OCI-LY3 (cell line): ENCODE data around the gene DNAJC4.

Experiments
- H2AFZ ChIP-seq: fragments of 200-600, 300-600 bp; shearing (Covaris generic); 2 replicates; pipeline ENCODE4 v1.6.0; 2014; ENCODE audit warnings: antibody characterized with exemption, low read depth, low read length
- H3K27ac ChIP-seq: fragments of 200-600, 300-600 bp; sonication (generic); 2 replicates; pipeline ENCODE4 v1.5.1; 2014; ENCODE audit warnings: mild to moderate bottlenecking, low read length, moderate library complexity, mixed read lengths
- H3K27me3 ChIP-seq: fragments of 200-600, 300-600 bp; sonication (generic); 2 replicates; pipeline ENCODE4 v1.6.1; 2014; ENCODE audit warnings: low read depth, low read length, mixed read lengths
- H3K36me3 ChIP-seq: fragments of 200-600, 300-600 bp; sonication (generic); replicated peaks from 2 replicates; pipeline ENCODE3; 2014; ENCODE audit warnings: low read depth, low read length, mixed read lengths
- H3K4me1 ChIP-seq: fragments of 300-600, 200-600 bp; sonication (generic); 2 replicates; pipeline ENCODE4 v1.6.1; 2014; ENCODE audit warnings: low read length, mixed read lengths
- H3K4me2 ChIP-seq: fragments of 200-600, 300-600 bp; sonication (generic); 2 replicates; pipeline ENCODE4 v1.6.1; 2014; ENCODE audit warnings: low read length, mixed read lengths
- H3K4me3 ChIP-seq: fragments of 300-600, 200-600 bp; sonication (generic); 2 replicates; pipeline ENCODE4 v1.5.1; 2014; ENCODE audit warnings: antibody characterized with exemption, mild to moderate bottlenecking, low read length, moderate library complexity
- H3K79me2 ChIP-seq: fragments of 300-600, 200-600 bp; shearing (Covaris generic); 2 replicates; pipeline ENCODE4 v1.6.1; 2014; ENCODE audit warnings: mild to moderate bottlenecking, low read length, mixed read lengths
- H3K9ac ChIP-seq: fragments of 300-600, 200-600 bp; shearing (Covaris generic); 2 replicates; pipeline ENCODE4 v1.6.0; 2014; ENCODE audit warnings: mild to moderate bottlenecking, low read length, moderate library complexity
- H3K9me3 ChIP-seq: fragments of 200-600, 300-600 bp; shearing (Covaris generic); 2 replicates; pipeline ENCODE4 v1.6.1; 2014; ENCODE audit warnings: low read length, mixed read lengths; ENCODE audit not compliant: insufficient read depth
- H4K20me1 ChIP-seq: fragments of 200-600, 300-600 bp; sonication (generic); 2 replicates; pipeline ENCODE4 v1.6.1; 2016; ENCODE audit warnings: low read length, mixed read lengths; ENCODE audit not compliant: insufficient read depth
- EZH2phosphoT487 ChIP-seq: fragments of 200-600 bp; shearing (Covaris generic); IDR thresholded peaks from 2 replicates; pipeline ENCODE4 v1.6.1; 2018; ENCODE audit warnings: antibody characterized with exemption, mixed run types, low read depth
- TF ChIP-seq, protein P1 (sequence below): fragments of 200-600, 300-600 bp; sonication (generic); IDR thresholded peaks from 2 replicates; pipeline ENCODE4 v1.5.1; 2014; ENCODE audit warnings: antibody characterized with exemption, low read length, low read depth

DNAJC4 gene

GRCh38 chr11:64248578-64248977, 18.2 kb downstream of the DNAJC4 start:
- H3K9me3 ChIP-seq: no peaks in the 10 kb centered on the region
- peaks cover 7% of the 10 kb centered on the region for H3K36me3 ChIP-seq
- TF ChIP-seq EZH2phosphoT487: no peak
- TF ChIP-seq, protein P1, sequence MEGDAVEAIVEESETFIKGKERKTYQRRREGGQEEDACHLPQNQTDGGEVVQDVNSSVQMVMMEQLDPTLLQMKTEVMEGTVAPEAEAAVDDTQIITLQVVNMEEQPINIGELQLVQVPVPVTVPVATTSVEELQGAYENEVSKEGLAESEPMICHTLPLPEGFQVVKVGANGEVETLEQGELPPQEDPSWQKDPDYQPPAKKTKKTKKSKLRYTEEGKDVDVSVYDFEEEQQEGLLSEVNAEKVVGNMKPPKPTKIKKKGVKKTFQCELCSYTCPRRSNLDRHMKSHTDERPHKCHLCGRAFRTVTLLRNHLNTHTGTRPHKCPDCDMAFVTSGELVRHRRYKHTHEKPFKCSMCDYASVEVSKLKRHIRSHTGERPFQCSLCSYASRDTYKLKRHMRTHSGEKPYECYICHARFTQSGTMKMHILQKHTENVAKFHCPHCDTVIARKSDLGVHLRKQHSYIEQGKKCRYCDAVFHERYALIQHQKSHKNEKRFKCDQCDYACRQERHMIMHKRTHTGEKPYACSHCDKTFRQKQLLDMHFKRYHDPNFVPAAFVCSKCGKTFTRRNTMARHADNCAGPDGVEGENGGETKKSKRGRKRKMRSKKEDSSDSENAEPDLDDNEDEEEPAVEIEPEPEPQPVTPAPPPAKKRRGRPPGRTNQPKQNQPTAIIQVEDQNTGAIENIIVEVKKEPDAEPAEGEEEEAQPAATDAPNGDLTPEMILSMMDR: no peak
- H2AFZ ChIP-seq: no peak overlapping the region
- no peak overlapping the region for H3K27ac ChIP-seq
- peaks cover 38% of the 10 kb centered on the region for H3K4me1 ChIP-seq
- peaks cover 55% of the 10 kb centered on the region for H3K79me2 ChIP-seq
- H3K4me2 ChIP-seq: no peak overlapping the region
- no peak overlapping the region for H3K9ac ChIP-seq
- H4K20me1 ChIP-seq: peaks cover 8% of the 10 kb centered on the region; the same call in 1 of the 2 replicates
- no peak overlapping the region for H3K4me3 ChIP-seq
- H3K27me3 ChIP-seq: no peaks in the 10 kb centered on the region

- H3K4me1 ChIP-seq: peaks cover 40% of the 10 kb centered on the region
- H2AFZ ChIP-seq: no peak overlapping the region
- H3K4me3 ChIP-seq: no peak overlapping the region
- H3K9ac ChIP-seq: no peak overlapping the region
- no peaks in the 10 kb centered on the region for H3K9me3 ChIP-seq
- TF ChIP-seq, protein P1: no peak
- no peak for TF ChIP-seq EZH2phosphoT487
- H3K27ac ChIP-seq: no peak overlapping the region
- H4K20me1 ChIP-seq: peaks cover 11% of the 10 kb centered on the region; the same call in 1 of the 2 replicates
- H3K27me3 ChIP-seq: no peaks in the 10 kb centered on the region
- H3K36me3 ChIP-seq: peaks cover 2% of the 10 kb centered on the region
- peaks cover 52% of the 10 kb centered on the region for H3K79me2 ChIP-seq
- no peak overlapping the region for H3K4me2 ChIP-seq
These were observed 18.7 kb downstream of the DNAJC4 start for GRCh38 chr11:64249038-64249437.

DNA sequence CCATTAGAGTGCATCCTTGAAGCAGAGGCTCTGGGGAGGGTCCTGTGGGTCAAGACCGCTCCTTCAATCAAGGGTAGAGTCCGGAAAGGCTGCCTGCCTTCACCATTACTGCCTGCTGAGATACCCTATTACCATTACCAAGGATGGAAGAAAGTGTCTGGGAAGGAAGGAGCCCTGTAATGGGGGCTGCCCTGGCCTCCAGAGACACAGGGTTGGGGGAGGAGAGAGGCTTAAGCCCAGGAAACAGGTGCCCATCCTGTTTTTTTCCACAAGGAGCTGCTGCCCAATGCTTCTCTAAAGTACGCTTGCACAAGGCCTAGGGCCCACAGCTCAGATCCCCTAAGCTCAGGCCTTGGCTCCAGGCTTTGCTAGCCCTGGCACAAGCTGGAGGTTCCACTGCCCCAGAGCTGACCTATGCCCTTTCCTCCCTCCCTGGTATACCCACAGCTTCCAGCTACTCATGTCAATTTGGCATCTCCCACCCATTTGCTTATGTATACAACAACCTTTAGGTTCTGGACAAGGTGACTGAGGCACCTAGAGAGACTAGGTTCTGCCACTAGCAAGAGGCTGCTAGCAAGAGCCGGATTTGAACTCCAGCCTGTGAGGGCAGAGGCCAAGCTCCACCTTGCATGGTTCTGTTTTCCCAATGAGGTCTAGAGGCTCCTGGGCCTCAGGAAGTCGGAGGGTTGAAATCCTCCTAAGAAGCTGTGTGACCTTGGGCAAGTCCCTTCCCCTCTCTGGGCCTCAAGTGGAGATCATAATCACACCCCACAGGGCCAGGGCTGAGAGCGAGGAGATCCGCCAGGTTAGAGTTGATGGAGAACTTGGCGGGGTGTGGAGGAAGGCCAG, 19.4 kb downstream of the DNAJC4 start:
- Histone ChIP-seq H3K27me3 (no peaks in the 10 kb centered on the region), H3K9ac (no peak overlapping the region), H3K79me2 (peaks cover 45% of the 10 kb centered on the region), H3K27ac (no peak overlapping the region), H2AFZ (no peak overlapping the region), H3K9me3 (no peaks in the 10 kb centered on the region), H4K20me1 (peaks cover 11% of the 10 kb centered on the region; the same call in 1 of the 2 replicates), H3K4me3 (no peak overlapping the region), H3K36me3 (no peaks in the 10 kb centered on the region), H3K4me1 (peaks cover 39% of the 10 kb centered on the region), H3K4me2 (peak overlapping the region; percentile 92; the same call in 1 of the 2 replicates)
- TF ChIP-seq, protein P1: no peak
- no peak for TF ChIP-seq EZH2phosphoT487

DNA sequence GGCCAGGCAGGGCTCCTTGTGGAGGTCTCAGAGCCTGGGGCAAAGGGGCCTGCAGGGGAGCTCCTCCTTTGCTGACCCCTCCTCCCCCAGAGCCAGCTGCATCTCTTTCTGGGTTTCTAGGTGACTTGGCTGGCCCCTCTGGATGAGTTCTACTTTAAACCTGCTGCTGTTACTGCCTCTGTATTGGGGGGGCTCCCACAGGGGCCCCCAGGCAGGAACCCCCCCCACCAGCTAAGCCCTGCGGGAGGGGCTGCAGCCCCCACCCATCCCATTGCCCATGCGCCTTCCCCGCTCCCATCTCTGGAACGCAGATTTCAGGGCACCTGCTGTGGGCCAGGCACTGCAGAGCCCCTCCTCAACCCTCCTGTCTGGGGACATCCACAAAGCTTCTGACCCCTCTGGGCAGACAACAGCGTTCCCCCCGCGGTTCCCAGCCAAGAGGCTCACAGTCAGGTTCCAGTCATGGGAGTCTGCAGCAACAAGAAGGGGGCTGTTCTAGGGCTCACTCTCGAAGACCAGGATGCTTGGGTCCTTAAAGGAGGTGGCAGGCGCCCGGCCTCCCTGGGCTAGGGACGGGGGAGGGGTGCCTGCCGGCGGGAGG, 20.2 kb downstream of the DNAJC4 start:
- H3K79me2 ChIP-seq: peaks cover 38% of the 10 kb centered on the region
- H3K4me3 ChIP-seq: peak overlapping the region; percentile 93
- H3K27me3 ChIP-seq: no peaks in the 10 kb centered on the region
- peak overlapping the region; percentile 75 for H3K9ac ChIP-seq
- H4K20me1 ChIP-seq: peaks cover 11% of the 10 kb centered on the region; the same call in 1 of the 2 replicates
- peaks cover 33% of the 10 kb centered on the region for H3K4me1 ChIP-seq
- no peaks in the 10 kb centered on the region for H3K36me3 ChIP-seq
- H2AFZ ChIP-seq: 0 out of 2 replicates have a peak overlapping the region, but pooled peaks have one; percentile 14
- no peak for TF ChIP-seq EZH2phosphoT487
- TF ChIP-seq, protein P1: no peak
- H3K9me3 ChIP-seq: no peaks in the 10 kb centered on the region
- H3K27ac ChIP-seq: no peak overlapping the region
- peak overlapping the region; percentile 92 for H3K4me2 ChIP-seq
